MM.1S (cell line): Measurements from ENCODE around the gene RXRA.

ENCODE experiments used
- DNase-seq: peaks from one replicate; pipeline ENCODE4 v3.0.0-alpha.2; 2015
- H2AFZ ChIP-seq: fragments of 300-600 bp; sonication (generic); 2 replicates; pipeline ENCODE4 v1.6.0; 2016; ENCODE audit warnings: antibody characterized with exemption, low read length
- H3F3A ChIP-seq: fragments of 300-600 bp; sonication (generic); 2 replicates; pipeline ENCODE4 v1.6.1; 2016; ENCODE audit warnings: mild to moderate bottlenecking, antibody characterized with exemption, low read length, moderate library complexity, mixed read lengths; ENCODE audit not compliant: insufficient read depth
- H3K27ac ChIP-seq: fragments of 300-600 bp; sonication (generic); 2 replicates; pipeline ENCODE4 v1.5.1; 2016; ENCODE audit warnings: mild to moderate bottlenecking, low read length
- H3K27me3 ChIP-seq: fragments of 300-600 bp; sonication (generic); replicated peaks from 2 replicates; pipeline ENCODE4 v1.6.0; 2016; ENCODE audit warnings: low read length; ENCODE audit not compliant: insufficient read depth
- H3K36me3 ChIP-seq: fragments of 300-600 bp; sonication (generic); replicated peaks from 2 replicates; pipeline ENCODE4 v1.6.1; 2016; ENCODE audit warnings: mild to moderate bottlenecking, low read length, mixed read lengths; ENCODE audit not compliant: insufficient read depth
- H3K4me1 ChIP-seq: fragments of 300-600 bp; sonication (generic); 2 replicates; pipeline ENCODE4 v1.6.1; 2016; ENCODE audit warnings: low read length, mixed read lengths
- H3K4me2 ChIP-seq: fragments of 300-600 bp; sonication (generic); 2 replicates; pipeline ENCODE4 v1.6.0; 2016; ENCODE audit warnings: low read depth, low read length
- H3K4me3 ChIP-seq: fragments of 300-600 bp; sonication (generic); 2 replicates; pipeline ENCODE4 v1.5.1; 2016; ENCODE audit warnings: low read length, mixed read lengths
- H3K79me2 ChIP-seq: fragments of 300-600 bp; sonication (generic); 2 replicates; pipeline ENCODE4 v1.6.1; 2016; ENCODE audit warnings: mixed run types, low read length, mixed read lengths
- H3K9ac ChIP-seq: fragments of 300-600 bp; sonication (generic); 2 replicates; pipeline ENCODE4 v1.6.1; 2016; ENCODE audit warnings: low read length, mixed read lengths
- H3K9me2 ChIP-seq: fragments of 300-600 bp; sonication (generic); replicated peaks from 2 replicates; pipeline ENCODE4 v1.6.1; 2016; ENCODE audit warnings: mild to moderate bottlenecking, low read length, mixed read lengths; ENCODE audit not compliant: insufficient read depth
- H3K9me3 ChIP-seq: fragments of 300-600 bp; sonication (generic); replicated peaks from 2 replicates; pipeline ENCODE4 v1.6.1; 2016; ENCODE audit warnings: mild to moderate bottlenecking, low read length, mixed read lengths; ENCODE audit not compliant: insufficient read depth
- H4K20me1 ChIP-seq: fragments of 300-600 bp; sonication (generic); 2 replicates; pipeline ENCODE4 v1.6.1; 2016; ENCODE audit warnings: mild to moderate bottlenecking, low read length, moderate library complexity, mixed read lengths; ENCODE audit not compliant: insufficient read depth
- CTCF ChIP-seq: fragments of 300-600 bp; sonication (generic); IDR thresholded peaks from 2 replicates; pipeline ENCODE4 v1.5.1; 2016; ENCODE audit warnings: antibody characterized with exemption, low read length, mixed read lengths
- EZH2 ChIP-seq: fragments of 300-600 bp; sonication (generic); optimal IDR thresholded peaks from 2 replicates; pipeline ENCODE3; 2017; ENCODE audit warnings: low read depth, mild to moderate bottlenecking, antibody characterized with exemption, low read length, mixed read lengths
- EZH2phosphoT487 ChIP-seq: fragments of 300-600 bp; sonication (generic); IDR thresholded peaks from 2 replicates; pipeline ENCODE4 v1.6.1; 2018; ENCODE audit warnings: antibody characterized with exemption, low read length

The RXRA gene

GRCh38 chr9:134323741-134324358 lies 2.4 kb upstream of the RXRA start:
- Histone ChIP-seq H3K9ac (no peak overlapping the region), H3K9me3 (no peaks in the 10 kb centered on the region), H3K36me3 (no peaks in the 10 kb centered on the region), H3F3A (peaks cover 10% of the 10 kb centered on the region), H2AFZ (no peak overlapping the region), H3K4me2 (no peak overlapping the region), H3K4me1 (no peaks in the 10 kb centered on the region), H3K4me3 (no peak overlapping the region), H3K27ac (no peak overlapping the region), H3K79me2 (peaks cover 20% of the 10 kb centered on the region), H3K9me2 (no peaks in the 10 kb centered on the region), H3K27me3 (peaks cover 55% of the 10 kb centered on the region), H4K20me1 (no peaks in the 10 kb centered on the region)
- no peak for DNase-seq
- no peak for TF ChIP-seq CTCF
- no peak for TF ChIP-seq EZH2phosphoT487
- no peak for TF ChIP-seq EZH2

- Histone ChIP-seq H3K4me3 (no peak overlapping the region), H3K9ac (no peak overlapping the region), H3K9me2 (no peaks in the 10 kb centered on the region), H3F3A (peaks cover 10% of the 10 kb centered on the region), H3K4me2 (peak overlapping the region; percentile 97; the same call in 1 of the 2 replicates), H3K79me2 (peaks cover 26% of the 10 kb centered on the region), H3K4me1 (no peaks in the 10 kb centered on the region), H4K20me1 (no peaks in the 10 kb centered on the region), H3K9me3 (no peaks in the 10 kb centered on the region), H3K27ac (no peak overlapping the region), H2AFZ (no peak overlapping the region), H3K27me3 (peaks cover 48% of the 10 kb centered on the region), H3K36me3 (no peaks in the 10 kb centered on the region)
- DNase-seq: no peak
- TF ChIP-seq EZH2 (no peak), CTCF (no peak), EZH2phosphoT487 (no peak)
Observed at GRCh38 chr9:134324359-134325095, 1.7 kb upstream of the RXRA start.

- Histone ChIP-seq H3K27ac (peak overlapping the region; percentile 56; the same call in 1 of the 2 replicates), H2AFZ (peak overlapping the region; percentile 82), H3F3A (peaks cover 10% of the 10 kb centered on the region), H4K20me1 (no peaks in the 10 kb centered on the region), H3K79me2 (peaks cover 34% of the 10 kb centered on the region), H3K27me3 (peaks cover 41% of the 10 kb centered on the region), H3K4me1 (no peaks in the 10 kb centered on the region), H3K4me2 (peak overlapping the region; percentile 97), H3K9ac (peak overlapping the region; percentile 72), H3K36me3 (no peaks in the 10 kb centered on the region), H3K9me3 (no peaks in the 10 kb centered on the region), H3K4me3 (peak overlapping the region; percentile 90), H3K9me2 (no peaks in the 10 kb centered on the region)
- TF ChIP-seq EZH2phosphoT487: no peak
- TF ChIP-seq CTCF: no peak
- TF ChIP-seq EZH2: no peak
- peak; percentile 63 for DNase-seq
Observed at GRCh38 chr9:134325096-134325812, 1.0 kb upstream of the RXRA start.
